Activated effector memory CD4-positive, alpha-beta T cell treated with Interleukin-2 at 50 U/mL for 16 hours (primary cell): Measurements from ENCODE around the gene ZC2HC1C.
"Not testable (repeated sequence)": the region's sequence is repeated elsewhere in the genome, so short reads cannot be mapped to it uniquely, and the experiment has no call there.

ENCODE experiments used
- DNase-seq: peaks from one replicate; pipeline ENCODE4 v3.0.0-alpha.2; 2020

Gene ZC2HC1C

GRCh38 chr14:75059642-75060041 is 9.8 kb upstream of the ZC2HC1C start:
- DNase-seq, result no peak

- no peak for DNase-seq
Observed at GRCh38 chr14:75060420-75060819, 9.0 kb upstream of the ZC2HC1C start.

GRCh38 chr14:75063013-75063412 is 6.4 kb upstream of the ZC2HC1C start:
- DNase-seq, result no peak

GRCh38 chr14:75063491-75064204 is 5.8 kb upstream of the ZC2HC1C start, which contains the start of gene ACYP1:
TSS of gene ACYP1 (minus strand) at chr14:75064024. CDS start at chr14:75063553, 471 bp downstream.
- DNase-seq, result peak; percentile 88

GRCh38 chr14:75064205-75064567 is 5.3 kb upstream of the ZC2HC1C start:
- no peak for DNase-seq

- DNase-seq, result no peak
Observed at GRCh38 chr14:75066691-75067090, 2.8 kb upstream of the ZC2HC1C start.

GRCh38 chr14:75067212-75067611 is 2.2 kb upstream of the ZC2HC1C start:
- DNase-seq, result no peak

GRCh38 chr14:75067765-75068164 is 1.7 kb upstream of the ZC2HC1C start:
- DNase-seq, result not testable (repeated sequence)

- no peak for DNase-seq
Observed at GRCh38 chr14:75068294-75069120, 934 bp upstream of the ZC2HC1C start.

GRCh38 chr14:75069811-75070145 is 337 bp downstream of the ZC2HC1C start:
- no peak for DNase-seq

- no peak for DNase-seq
Observed at GRCh38 chr14:75070383-75070782, 942 bp downstream of the ZC2HC1C start.

- no peak for DNase-seq
Observed at GRCh38 chr14:75077794-75078193, 8.4 kb downstream of the ZC2HC1C start.

GRCh38 chr14:75079521-75079920 is 10.1 kb downstream of the ZC2HC1C start:
- no peak for DNase-seq

- DNase-seq, result no peak
Observed at GRCh38 chr14:75081660-75082229, 12.3 kb downstream of the ZC2HC1C start.

GRCh38 chr14:75083271-75083670 is 13.8 kb downstream of the ZC2HC1C start:
- no peak for DNase-seq

GRCh38 chr14:75084513-75084912 is 15.1 kb downstream of the ZC2HC1C start:
- DNase-seq, result no peak

- no peak for DNase-seq
Observed at GRCh38 chr14:75088153-75088552, 18.7 kb downstream of the ZC2HC1C start.

GRCh38 chr14:75088566-75089373 is 19.3 kb downstream of the ZC2HC1C start:
- DNase-seq, result no peak

- DNase-seq, result no peak
Observed at GRCh38 chr14:75090353-75090752, 20.9 kb downstream of the ZC2HC1C start.

- DNase-seq, result no peak
Observed at GRCh38 chr14:75091251-75091650, 21.8 kb downstream of the ZC2HC1C start.

- DNase-seq, result no peak
Observed at GRCh38 chr14:75092698-75093097, 23.3 kb downstream of the ZC2HC1C start.

GRCh38 chr14:75094896-75095295 is 25.5 kb downstream of the ZC2HC1C start:
- DNase-seq, result no peak

GRCh38 chr14:75095690-75096089 is 26.2 kb downstream of the ZC2HC1C start:
- no peak for DNase-seq
